Body of pancreas (tissue), 4 donors: ENCODE results near the gene PGAP1. TPM values are rescaled to one million over a fixed set of nuclear protein-coding genes. Genes with fewer than 3 reads are reported as not detected.

Experiments
- ATAC-seq: fragments of 150-250 bp; one replicate; pipeline ENCODE4 v1.9.1; 2016
- DNase-seq, 4 donors: peaks; one replicate each; pipeline ENCODE4 v3.0.0-alpha.2; 2019
- H3K27ac ChIP-seq, 4 donors: fragments of 200-600 bp; sonication (generic); 1 replicate in 3 of 4; 2 replicates in 1 of 4; pipeline versions ENCODE4 v1.5.1 to v1.6.1; 2016 to 2019; ENCODE audit warnings: mild to moderate bottlenecking in 1 of 4, mixed read lengths in 1 of 4, moderate library complexity in 1 of 4
- H3K27me3 ChIP-seq, 2 donors: fragments of 200-600 bp; sonication (generic); one replicate each; pipeline ENCODE4 v1.6.0; 2016; ENCODE audit warnings: mild to moderate bottlenecking in 1 of 2
- H3K36me3 ChIP-seq, 2 donors: fragments of 200-600 bp; sonication (generic); replicated peaks in 1 of 2; 2 replicates each; pipeline ENCODE4 v1.5.1; 2016; ENCODE audit warnings: low read depth in 2 of 2; ENCODE audit not compliant: insufficient read depth in 1 of 2
- H3K4me1 ChIP-seq: fragments of 200-600 bp; sonication (generic); one replicate; pipeline ENCODE4 v1.6.0; 2016
- H3K4me3 ChIP-seq, 2 donors: fragments of 200-600 bp; sonication (generic); 1 replicate in 1 of 2; 2 replicates in 1 of 2; pipeline ENCODE4 v1.5.1; 2016 to 2019
- H3K9me3 ChIP-seq, 3 donors: fragments of 200-600 bp; sonication (generic); 1 replicate in 2 of 3; 2 replicates in 1 of 3; pipeline ENCODE4 v1.5.1; 2016
- CTCF ChIP-seq, 7 experiments: fragments of 450-650 bp in 4 of 7; fragments of 200-600 bp in 3 of 7; sonication (generic) in 3 of 7; IDR thresholded peaks; one replicate each; pipeline ENCODE4 v1.5.1; 2016 to 2019; ENCODE audit warnings: antibody characterized with exemption in 7 of 7
- POLR2A ChIP-seq, 3 donors: fragments of 450-650 bp; IDR thresholded peaks; one replicate each; pipeline ENCODE4 v1.6.1; 2016; ENCODE audit warnings: antibody characterized with exemption in 3 of 3, mild to moderate bottlenecking in 2 of 3
- WGBS, 2 donors: methylation state at CpG; one replicate each; pipeline ENCODE4 v1.1.5; 2017; 5-methylcytosine and 5-hydroxymethylcytosine counted together
- intact Hi-C: fragments of 100-400 bp; cut with DNase I; formaldehyde crosslinking; loops from one replicate; pipeline ENCODE4 v1.15.1; 2023
- total RNA-seq, 2 donors: library from RNA; depleted of rRNA; stranded (reverse); fragments of >200 nt; gene quantifications; one replicate each; pipeline ENCODE4 v1.1.0, GENCODE V29; 2016

Gene PGAP1
- total RNA-seq, 2 donors from 2014 or later, result 15.2 to 24.9 TPM

GRCh38 chr2:196884368-196884767 lies 42.1 kb downstream of the PGAP1 start:
- 72% methylated on average over 2 of the region's 2 CpGs for WGBS, 2 donors
- intact Hi-C loops, result no loop called here

GRCh38 chr2:196876364-196876763 lies 50.1 kb downstream of the PGAP1 start:
- H3K4me3 ChIP-seq, result no peak overlapping the region
- no peak for TF ChIP-seq CTCF (IDR thresholded peaks at IDR 0.05)
- no peak for TF ChIP-seq POLR2A (IDR thresholded peaks at IDR 0.05)
- WGBS, 2 donors, result 87 to 89% methylated on average over 1 of the region's 1 CpG
- no peaks in the 10 kb centered on the region for H3K4me1 ChIP-seq
- intact Hi-C loops, result no loop called here
- no peak overlapping the region for H3K27ac ChIP-seq
- no peak for ATAC-seq
- no peaks in the 10 kb centered on the region for H3K9me3 ChIP-seq
- DNase-seq, result no peak
- no peaks in the 10 kb centered on the region for H3K27me3 ChIP-seq
- H3K36me3 ChIP-seq, result peaks cover 0 to 2% of the 10 kb centered on the region in 2 donors

More at GRCh38 chr2:196884368-196884767, 42.1 kb downstream of the PGAP1 start:
- ATAC-seq, result no peak
- Histone ChIP-seq H3K4me3 (no peak overlapping the region), H3K4me1 (no peaks in the 10 kb centered on the region), H3K27me3 (no peaks in the 10 kb centered on the region), H3K9me3 (no peaks in the 10 kb centered on the region), H3K36me3 (peaks cover 0 to 2% of the 10 kb centered on the region in 2 donors), H3K27ac (no peak overlapping the region)
- no peak for TF ChIP-seq CTCF (IDR thresholded peaks at IDR 0.05)
- no peak for TF ChIP-seq POLR2A (IDR thresholded peaks at IDR 0.05)
- DNase-seq, result no peak

- Histone ChIP-seq H3K9me3 (no peaks in the 10 kb centered on the region), H3K27me3 (no peaks in the 10 kb centered on the region), H3K36me3 (peaks cover 0 to 2% of the 10 kb centered on the region in 2 donors), H3K4me3 (no peak overlapping the region), H3K4me1 (no peaks in the 10 kb centered on the region), H3K27ac (no peak overlapping the region)
- TF ChIP-seq POLR2A (IDR thresholded peaks at IDR 0.05) (no peak), CTCF (IDR thresholded peaks at IDR 0.05) (no peak)
- WGBS, 2 donors, result 91 to 94% methylated on average over 1 of the region's 1 CpG
- ATAC-seq (no peak), DNase-seq (no peak)
- intact Hi-C loops, result no loop called here
Measured at GRCh38 chr2:196875414-196875813, 51.1 kb downstream of the PGAP1 start.

- H3K9me3 ChIP-seq, result no peaks in the 10 kb centered on the region
- H3K4me1 ChIP-seq, result no peaks in the 10 kb centered on the region
- TF ChIP-seq POLR2A (IDR thresholded peaks at IDR 0.05), result no peak
- TF ChIP-seq CTCF (IDR thresholded peaks at IDR 0.05), result no peak
- H3K4me3 ChIP-seq, result no peak overlapping the region
- H3K36me3 ChIP-seq, result peaks cover 0 to 2% of the 10 kb centered on the region in 2 donors
- intact Hi-C loops, result no loop called here
- ATAC-seq (no peak), DNase-seq (no peak)
- WGBS, 2 donors, result 78 to 87% methylated on average over 1 of the region's 1 CpG
- no peak overlapping the region for H3K27ac ChIP-seq
- H3K27me3 ChIP-seq, result no peaks in the 10 kb centered on the region
Measured at GRCh38 chr2:196873511-196873910, 53.0 kb downstream of the PGAP1 start.

GRCh38 chr2:196854629-196855028 lies 71.9 kb downstream of the PGAP1 start:
- no peak overlapping the region for H3K4me3 ChIP-seq
- 83 to 88% methylated on average over 1 of the region's 1 CpG for WGBS, 2 donors
- ATAC-seq (no peak), DNase-seq (no peak)
- TF ChIP-seq POLR2A (IDR thresholded peaks at IDR 0.05) (no peak), CTCF (IDR thresholded peaks at IDR 0.05) (no peak)
- no peaks in the 10 kb centered on the region for H3K4me1 ChIP-seq
- peaks cover 0 to 6% (median 0%) of the 10 kb centered on the region in 3 donors for H3K9me3 ChIP-seq
- no peaks in the 10 kb centered on the region for H3K27me3 ChIP-seq
- intact Hi-C loops, result no loop called here
- H3K36me3 ChIP-seq, result no peaks in the 10 kb centered on the region
- no peak overlapping the region for H3K27ac ChIP-seq
